ENCODE data around the gene GSTP1.
"Not testable (repeated sequence)": the region's sequence is repeated elsewhere in the genome, so short reads cannot be mapped to it uniquely, and the experiment has no call there.

GSTP1 gene

GRCh38 chr11:67583247-67584204, at the start of gene GSTP1:
GSTP1 (plus strand) TSS chr11:67583812; CDS start chr11:67583844, 32 bp downstream.
- peak; percentile 92 for DNase-seq

GRCh38 chr11:67534070-67534679, 49.4 kb upstream of the GSTP1 start:
- DNase-seq = no peak

- DNase-seq = no peak
Observed at GRCh38 chr11:67535561-67535960, 48.1 kb upstream of the GSTP1 start.

- DNase-seq = no peak
Observed at GRCh38 chr11:67538306-67538705, 45.3 kb upstream of the GSTP1 start.

- no peak for DNase-seq
Observed at GRCh38 chr11:67538823-67539505, 44.6 kb upstream of the GSTP1 start.

- DNase-seq = no peak
Observed at GRCh38 chr11:67539550-67539949, 44.1 kb upstream of the GSTP1 start.

- no peak for DNase-seq
Observed at GRCh38 chr11:67541198-67541597, 42.4 kb upstream of the GSTP1 start.

GRCh38 chr11:67542169-67542568, 41.4 kb upstream of the GSTP1 start:
- DNase-seq = no peak

GRCh38 chr11:67542971-67543370, 40.6 kb upstream of the GSTP1 start:
- DNase-seq = no peak

- no peak for DNase-seq
Observed at GRCh38 chr11:67543585-67543984, 40.0 kb upstream of the GSTP1 start.

- no peak for DNase-seq
Observed at GRCh38 chr11:67544616-67545242, 38.9 kb upstream of the GSTP1 start.

- peak; percentile 27 to 65 for DNase-seq
Observed at GRCh38 chr11:67545280-67545679, 38.3 kb upstream of the GSTP1 start.

- DNase-seq = not testable (repeated sequence)
Observed at GRCh38 chr11:67548112-67548511, 35.5 kb upstream of the GSTP1 start.

- no peak for DNase-seq
Observed at GRCh38 chr11:67548555-67549110, 35.0 kb upstream of the GSTP1 start.

- DNase-seq = no peak
Observed at GRCh38 chr11:67551127-67551526, 32.5 kb upstream of the GSTP1 start.

GRCh38 chr11:67551697-67552096, 31.9 kb upstream of the GSTP1 start:
- not testable (repeated sequence) for DNase-seq

- DNase-seq = no peak
Observed at GRCh38 chr11:67556244-67556643, 27.4 kb upstream of the GSTP1 start.

- DNase-seq = no peak
Observed at GRCh38 chr11:67558084-67558772, 25.4 kb upstream of the GSTP1 start.

GRCh38 chr11:67561971-67562619, 21.5 kb upstream of the GSTP1 start:
- DNase-seq = no peak

- no peak for DNase-seq
Observed at GRCh38 chr11:67562963-67563704, 20.5 kb upstream of the GSTP1 start.

- DNase-seq = peak in 1 of 2 experiments; percentile 19
Observed at GRCh38 chr11:67563705-67564114, 19.9 kb upstream of the GSTP1 start.
